Fibroblast of lung (primary cell): ENCODE results near the gene PPM1H.

Source experiments
- CTCF ChIP-seq, 2 donors: IDR thresholded peaks in 1 of 2; conservative IDR thresholded peaks in 1 of 2; 1 replicate in 1 of 2; 2 replicates in 1 of 2; pipeline ENCODE4 v1.5.1; 2011 to 2012; ENCODE audit warnings: low read length in 2 of 2, control low read depth in 1 of 2, inconsistent platforms in 1 of 2, low read depth in 1 of 2, mild to moderate bottlenecking in 1 of 2
- EZH2 ChIP-seq: IDR thresholded peaks from 2 replicates; pipeline ENCODE4 v1.5.1; 2012; ENCODE audit warnings: low read length, control low read depth, mild to moderate bottlenecking; ENCODE audit errors: missing control alignments

GRCh38 chr12:62895351-62895877 is 39.5 kb downstream of the PPM1H start:
- TF ChIP-seq CTCF (conservative IDR thresholded peaks at IDR 0.05 in 1 of 2, IDR thresholded peaks at IDR 0.05 in 1 of 2; ENCODE audit: low read depth in 1 of 2, low read length in 2 of 2) (no peak), EZH2 (no peak)
